KG1 (cell line): ENCODE data around the gene TMC2.
"Not testable (repeated sequence)": the region's sequence is repeated elsewhere in the genome, so short reads cannot be mapped to it uniquely, and the experiment has no call there.

Source experiments
- DNase-seq: peaks from one replicate; lab custom pipeline; 2025; lab: John Stamatoyannopoulos, UW

The TMC2 gene

DNA sequence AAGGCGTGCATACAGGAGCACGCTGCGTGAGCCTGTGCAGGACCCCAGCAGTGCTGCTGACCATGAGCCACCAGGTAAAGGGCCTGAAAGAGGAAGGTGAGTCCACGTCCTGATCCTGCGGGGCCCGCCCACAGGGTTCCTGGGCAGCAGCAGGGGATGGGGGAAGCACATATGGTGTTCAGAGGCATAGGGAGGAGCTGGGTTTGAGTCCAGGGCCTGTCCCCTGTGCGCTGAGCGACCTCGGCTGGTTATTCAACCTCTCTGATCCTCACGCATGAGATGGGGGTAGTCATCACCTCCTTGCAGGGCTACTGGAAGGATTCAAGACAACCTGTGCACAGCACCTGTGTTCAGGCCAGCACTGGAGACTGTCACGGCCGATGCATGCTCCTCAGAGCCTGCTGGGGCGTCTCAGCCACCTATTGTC is at the start of gene TMC2:
TMC2 (plus strand) TSS at position 14 of the 427 bp plus-strand sequence; CDS start at position 63, 49 bp downstream.
- DNase-seq: no peak

- not testable (repeated sequence) for DNase-seq
Observed at GRCh38 chr20:2502808-2503384, 33.5 kb upstream of the TMC2 start.

- not testable (repeated sequence) for DNase-seq
Observed at GRCh38 chr20:2504803-2505202, 31.6 kb upstream of the TMC2 start.

DNA sequence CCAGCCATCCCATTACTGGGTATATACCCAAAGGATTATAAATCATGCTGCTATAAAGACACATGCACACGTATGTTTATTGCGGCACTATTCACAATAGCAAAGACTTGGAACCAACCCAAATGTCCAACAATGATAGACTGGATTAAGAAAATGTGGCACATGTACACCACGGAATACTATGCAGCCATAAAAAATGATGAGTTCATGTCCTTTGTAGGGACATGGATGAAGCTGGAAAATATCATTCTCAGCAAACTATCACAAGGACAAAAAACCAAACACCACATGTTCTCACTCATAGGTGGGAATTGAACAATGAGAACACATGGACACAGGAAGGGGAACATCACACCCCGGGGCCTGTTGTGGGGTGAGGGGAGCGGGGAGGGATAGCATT is 29.9 kb upstream of the TMC2 start:
- DNase-seq: not testable (repeated sequence)

- DNase-seq: no peak
Observed at GRCh38 chr20:2507464-2507863, 28.9 kb upstream of the TMC2 start.

- DNase-seq: no peak
Observed at GRCh38 chr20:2507875-2508630, 28.3 kb upstream of the TMC2 start.

- peak; percentile 82 for DNase-seq
Observed at GRCh38 chr20:2508631-2509467, 27.5 kb upstream of the TMC2 start, which contains the start of gene ZNF343. ZNF343 (minus strand) TSS chr20:2508915; CDS start chr20:2493895, 15,020 bp downstream.

DNA sequence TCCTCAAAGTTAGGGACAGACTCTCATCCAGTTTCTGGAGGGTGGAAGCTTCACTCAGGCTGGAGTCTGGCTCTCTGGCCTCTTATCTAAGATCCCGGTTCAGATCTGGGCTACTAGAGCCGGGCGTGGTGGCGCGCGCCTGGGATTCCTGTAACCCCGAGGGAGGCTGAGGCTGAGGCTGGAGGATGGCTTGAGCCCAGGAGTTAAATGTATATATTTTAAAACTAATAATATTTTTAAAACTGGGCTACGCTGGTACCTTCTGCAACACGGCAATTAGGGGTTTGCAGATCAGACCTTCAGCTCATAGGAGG is 26.9 kb upstream of the TMC2 start:
- DNase-seq: no peak

DNA sequence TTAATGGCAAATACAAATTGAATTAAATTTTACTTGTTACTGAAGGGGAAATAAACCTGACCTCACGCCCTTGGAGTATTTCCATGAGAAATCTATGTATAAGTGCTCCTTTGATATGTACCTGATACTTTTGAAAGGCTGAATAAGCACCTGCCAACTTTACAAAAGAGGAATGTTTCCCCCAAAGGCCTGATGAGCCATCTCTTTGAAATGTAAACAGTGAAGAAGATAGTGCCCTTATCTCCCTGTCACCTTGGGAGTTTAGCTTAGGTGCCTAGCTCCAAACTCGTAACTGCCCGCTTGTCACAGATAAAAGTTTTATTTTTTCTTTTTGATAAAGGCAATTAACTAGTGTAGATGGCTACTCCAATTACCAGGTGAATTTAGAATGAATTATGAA is 26.6 kb upstream of the TMC2 start:
- no peak for DNase-seq

GRCh38 chr20:2515203-2515602 is 21.2 kb upstream of the TMC2 start:
- DNase-seq: no peak

DNA sequence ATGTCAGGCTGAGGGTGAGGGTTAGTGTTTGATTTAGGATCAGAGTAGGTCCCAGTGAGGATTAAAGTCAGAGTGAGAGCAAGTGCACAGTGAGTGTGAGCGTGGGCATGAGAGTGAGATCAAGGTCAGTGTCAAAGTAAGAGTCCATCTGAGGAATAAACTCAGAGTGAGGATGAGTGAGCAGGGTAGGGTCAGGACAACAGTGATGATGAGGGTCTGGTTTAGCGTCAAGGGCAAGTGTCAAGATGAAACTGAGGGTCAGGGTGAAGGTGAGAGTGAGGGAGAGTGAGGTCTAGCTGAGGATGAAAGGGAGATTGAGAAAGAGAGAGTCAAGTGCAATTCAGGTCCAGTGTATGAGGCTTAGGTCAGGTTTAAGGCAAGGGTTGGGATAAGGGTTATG is 20.0 kb upstream of the TMC2 start:
- no peak for DNase-seq

DNA sequence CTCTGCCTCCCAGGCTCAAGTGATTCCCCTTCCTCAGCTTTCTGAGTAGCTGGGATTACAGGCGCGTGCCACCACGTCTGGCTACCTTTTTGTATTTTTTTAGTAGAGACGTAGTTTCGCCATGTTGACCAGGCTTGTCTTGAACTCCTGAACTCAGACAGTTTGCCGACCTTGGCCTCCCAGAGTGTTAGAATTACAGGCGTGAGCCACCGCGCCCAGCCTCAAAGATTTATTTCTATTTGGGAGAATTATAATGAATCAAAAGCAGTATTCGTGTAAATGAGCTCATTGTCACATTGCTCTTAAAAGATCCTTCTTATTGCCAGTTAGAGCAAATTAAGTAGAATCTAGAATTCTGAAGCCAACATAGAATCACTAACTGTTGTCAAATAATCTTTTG is 18.3 kb upstream of the TMC2 start:
- no peak for DNase-seq

- DNase-seq: no peak
Observed at GRCh38 chr20:2518558-2518957, 17.8 kb upstream of the TMC2 start.

DNA sequence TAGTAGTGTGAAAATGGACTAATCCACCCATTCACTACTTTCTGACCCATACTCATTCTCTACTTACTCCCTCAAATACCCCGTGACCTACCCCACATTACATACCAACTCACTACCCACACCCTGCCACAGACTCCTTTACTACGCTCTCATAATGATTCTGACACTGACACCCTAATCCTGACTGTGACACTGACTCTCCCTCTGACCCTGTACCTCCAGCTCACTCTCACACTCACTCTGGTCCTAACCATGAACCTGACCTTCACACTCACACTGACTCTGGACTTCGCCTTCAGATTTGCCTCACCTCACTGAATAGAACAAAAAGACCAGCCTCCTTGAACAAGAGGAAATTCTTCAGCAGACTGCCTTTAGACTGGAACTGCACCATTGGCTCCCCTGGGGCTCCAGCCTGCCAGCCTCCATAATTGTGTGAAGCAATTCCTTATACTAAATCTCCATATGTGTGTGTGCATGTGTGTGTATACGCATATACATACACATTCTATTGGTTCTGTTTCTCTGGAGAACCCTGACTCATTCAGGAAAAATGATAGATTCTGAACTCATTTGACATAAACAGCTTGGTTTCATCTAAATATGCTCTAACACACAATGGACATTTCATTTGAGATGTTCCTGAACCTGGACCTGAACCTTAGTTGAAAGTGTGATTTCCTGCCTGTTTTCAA is 17.1 kb upstream of the TMC2 start:
- no peak for DNase-seq

DNA sequence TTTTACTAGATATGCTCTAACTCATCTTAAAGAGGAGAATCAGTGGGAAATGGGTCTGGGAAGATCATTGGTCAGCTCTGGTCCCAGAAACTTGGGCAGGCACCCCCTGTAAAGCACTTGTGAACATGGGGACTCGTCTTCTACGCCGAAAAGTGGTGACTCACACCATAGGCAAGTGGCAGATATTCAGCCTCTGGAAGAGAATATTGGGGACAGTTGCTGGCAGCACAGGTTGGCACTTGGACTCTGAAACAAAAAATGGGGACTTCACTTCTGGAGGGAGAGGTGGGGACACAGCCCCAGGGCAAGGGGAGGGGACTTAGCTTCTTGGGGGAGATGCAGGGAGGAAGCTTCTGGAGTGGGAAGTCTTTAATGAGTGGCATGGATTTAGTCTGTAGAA is 15.8 kb upstream of the TMC2 start:
- no peak for DNase-seq

DNA sequence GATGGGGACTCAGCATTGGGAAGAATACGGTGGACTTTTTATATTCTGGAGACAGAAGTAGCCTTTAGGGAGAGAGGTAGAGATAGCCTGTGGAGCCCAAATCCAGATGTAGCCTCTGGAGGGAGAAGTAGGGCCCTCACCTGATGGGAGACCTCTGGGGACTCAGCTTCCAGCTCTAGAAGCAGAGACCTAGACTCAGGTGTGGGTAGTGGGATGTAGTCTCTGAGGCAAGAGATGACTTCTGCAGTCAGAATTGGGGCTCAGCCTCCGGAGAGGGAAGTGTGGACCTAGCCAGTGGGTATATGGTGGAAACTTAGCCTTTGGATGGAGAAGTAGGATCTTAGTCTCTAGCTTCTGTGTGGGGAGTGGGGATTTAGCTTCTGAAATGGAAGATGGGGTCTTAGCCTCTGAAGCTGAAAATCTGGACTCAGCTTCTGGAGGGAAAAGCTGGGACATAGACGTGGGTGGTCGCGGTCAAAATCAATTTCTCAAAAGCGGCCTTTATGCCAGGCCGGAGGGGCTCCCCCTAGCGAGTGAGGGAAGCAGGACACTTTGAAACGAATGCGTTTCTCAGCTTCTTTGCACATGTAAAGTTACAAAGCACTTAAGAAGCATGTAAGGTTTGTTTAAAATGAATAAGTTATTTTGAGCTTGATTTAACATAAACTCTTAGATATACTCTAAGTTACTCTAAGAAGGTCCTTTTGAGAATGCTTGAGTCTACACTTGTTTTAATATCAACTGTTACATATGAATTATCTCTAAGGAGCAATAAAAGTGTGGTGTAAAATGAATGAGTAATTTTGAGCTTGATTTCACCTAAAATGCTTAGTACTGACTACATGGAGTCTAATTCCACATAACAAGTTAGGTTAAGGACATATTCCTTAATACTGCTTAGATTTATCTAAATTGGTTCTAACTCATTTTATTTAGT is 14.7 kb upstream of the TMC2 start:
- DNase-seq: peak; percentile 52

- DNase-seq: not testable (repeated sequence)
Observed at GRCh38 chr20:2522826-2523429, 13.4 kb upstream of the TMC2 start.

DNA sequence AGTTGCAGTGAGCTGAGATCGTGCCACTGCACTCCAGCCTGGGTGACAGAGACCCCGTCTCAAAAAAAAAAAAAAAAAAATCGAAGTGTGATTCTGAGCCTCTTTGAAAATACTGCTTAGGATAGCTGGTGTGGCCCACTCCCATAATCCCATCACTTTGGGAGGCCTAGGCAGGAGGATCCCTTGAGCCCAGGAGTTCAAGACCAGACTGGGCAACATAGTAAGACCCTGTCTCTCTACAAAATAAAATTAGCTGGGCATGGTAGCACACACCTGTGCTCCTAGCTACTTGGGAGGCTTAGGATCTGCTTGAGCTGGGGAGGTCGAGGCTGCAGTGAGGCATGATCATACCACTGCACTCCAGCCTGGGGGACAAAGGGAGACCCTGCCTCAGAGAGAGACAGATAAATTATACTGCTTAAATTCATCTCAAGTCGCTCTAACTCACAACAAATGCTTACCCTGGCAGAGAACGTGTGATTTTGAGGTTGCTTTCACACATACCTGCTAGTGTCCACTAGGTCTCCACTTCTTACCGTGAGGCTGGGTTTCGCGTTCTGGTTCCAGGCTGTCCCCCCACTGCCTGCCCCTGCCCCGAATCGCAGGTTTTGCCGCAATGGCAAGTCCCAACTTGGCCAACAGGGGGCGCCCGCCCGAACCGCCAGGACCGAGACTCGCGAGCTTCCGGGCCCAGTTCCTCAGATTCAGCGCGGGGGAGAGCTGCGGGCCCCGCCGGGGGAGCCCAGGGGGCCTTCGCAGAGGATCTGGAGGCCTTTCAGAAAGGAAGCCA is 12.3 kb upstream of the TMC2 start:
- peak; percentile 38 for DNase-seq

DNA sequence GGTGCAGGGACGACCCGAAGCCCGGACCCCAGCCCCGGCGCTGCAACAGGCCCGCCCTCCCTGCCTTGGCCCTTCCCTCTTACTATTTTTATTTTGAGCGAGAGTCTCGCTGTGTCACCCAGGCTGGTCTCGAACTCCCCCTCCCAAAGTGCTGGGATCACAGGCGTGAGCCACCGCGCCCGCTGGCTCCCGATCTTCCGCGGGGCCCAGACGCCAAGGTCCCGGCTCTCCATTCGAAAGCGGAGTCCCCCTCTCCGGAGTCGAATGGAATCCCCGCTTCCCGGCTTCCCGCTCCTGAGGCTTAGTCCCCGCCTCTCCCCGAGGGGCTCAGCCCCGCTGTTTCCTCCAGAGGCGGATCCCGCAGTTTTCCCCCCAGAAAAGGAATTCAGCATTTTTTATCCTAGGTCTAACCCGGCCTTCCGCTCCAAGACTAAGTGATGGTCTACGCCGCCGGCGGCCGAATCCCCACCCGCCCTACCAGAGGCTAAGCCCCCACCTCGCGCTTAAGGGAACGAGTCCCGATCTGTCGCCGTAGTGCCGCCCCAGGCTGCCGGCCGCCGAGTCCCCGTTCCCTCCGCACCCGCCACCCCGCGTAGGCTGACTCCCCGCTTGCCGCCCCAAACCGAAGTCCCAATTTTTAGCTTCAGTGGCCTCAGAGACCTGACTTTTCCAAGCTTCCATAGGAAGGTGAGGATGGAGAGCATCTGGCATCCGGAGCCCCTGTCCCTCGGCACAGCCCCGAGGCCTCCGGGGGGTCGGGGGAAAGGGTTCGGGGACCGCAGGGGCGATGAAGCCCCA is 11.5 kb upstream of the TMC2 start:
- DNase-seq: no peak
